ENCODE data around the gene SCGN.

Gene SCGN

DNA sequence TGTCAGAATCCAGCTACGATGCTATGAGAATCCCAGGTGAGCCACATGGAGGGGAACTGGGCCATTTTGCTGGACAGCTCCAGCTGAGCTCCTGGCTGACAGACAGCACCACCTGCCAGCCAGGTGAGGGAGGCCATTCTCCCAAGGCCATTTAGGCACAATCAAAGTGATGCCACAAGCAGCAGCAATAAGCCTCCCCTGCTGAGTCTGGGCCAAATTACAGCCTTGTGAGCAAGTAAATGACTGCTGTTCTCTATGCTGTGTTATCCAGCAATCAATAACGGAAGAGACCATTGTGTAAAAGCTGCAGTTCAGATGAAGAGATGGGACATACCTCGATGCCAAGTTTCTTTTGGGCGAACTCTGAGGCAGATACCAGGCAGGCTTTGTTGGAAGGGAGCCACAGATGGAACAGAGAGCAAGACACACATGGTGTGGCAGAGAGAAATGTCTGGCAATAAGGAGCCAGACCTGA lies 14.0 kb upstream of the SCGN start:
- TF ChIP-seq, protein P1, sequence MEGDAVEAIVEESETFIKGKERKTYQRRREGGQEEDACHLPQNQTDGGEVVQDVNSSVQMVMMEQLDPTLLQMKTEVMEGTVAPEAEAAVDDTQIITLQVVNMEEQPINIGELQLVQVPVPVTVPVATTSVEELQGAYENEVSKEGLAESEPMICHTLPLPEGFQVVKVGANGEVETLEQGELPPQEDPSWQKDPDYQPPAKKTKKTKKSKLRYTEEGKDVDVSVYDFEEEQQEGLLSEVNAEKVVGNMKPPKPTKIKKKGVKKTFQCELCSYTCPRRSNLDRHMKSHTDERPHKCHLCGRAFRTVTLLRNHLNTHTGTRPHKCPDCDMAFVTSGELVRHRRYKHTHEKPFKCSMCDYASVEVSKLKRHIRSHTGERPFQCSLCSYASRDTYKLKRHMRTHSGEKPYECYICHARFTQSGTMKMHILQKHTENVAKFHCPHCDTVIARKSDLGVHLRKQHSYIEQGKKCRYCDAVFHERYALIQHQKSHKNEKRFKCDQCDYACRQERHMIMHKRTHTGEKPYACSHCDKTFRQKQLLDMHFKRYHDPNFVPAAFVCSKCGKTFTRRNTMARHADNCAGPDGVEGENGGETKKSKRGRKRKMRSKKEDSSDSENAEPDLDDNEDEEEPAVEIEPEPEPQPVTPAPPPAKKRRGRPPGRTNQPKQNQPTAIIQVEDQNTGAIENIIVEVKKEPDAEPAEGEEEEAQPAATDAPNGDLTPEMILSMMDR (IDR thresholded peaks at IDR 0.05; ENCODE audit: borderline replicate concordance, insufficient read depth, low read depth, low read length), result no peak
- H3K4me3 ChIP-seq (ENCODE audit: low read depth, low read length), result no peak overlapping the region

DNA sequence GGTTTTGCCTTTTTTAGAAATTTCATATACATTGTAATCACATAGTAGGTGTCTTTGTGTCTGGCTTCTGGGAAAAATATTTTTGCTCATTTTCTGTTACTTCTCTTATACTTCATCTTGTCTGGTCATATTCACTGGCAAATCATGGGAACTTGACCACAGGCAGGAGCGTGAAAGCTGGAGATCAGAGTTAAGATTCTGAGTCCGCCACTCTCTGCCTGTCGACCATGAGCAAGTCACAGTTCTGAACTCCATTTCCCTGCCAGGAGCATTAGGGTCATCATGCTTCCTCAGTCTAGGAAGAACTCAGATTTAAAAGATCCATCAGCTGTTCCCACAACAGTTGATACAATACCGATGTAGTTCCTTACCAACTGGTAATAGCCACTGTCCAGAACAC lies 12.4 kb upstream of the SCGN start:
- H3K4me3 ChIP-seq (ENCODE audit: low read depth, low read length), result no peak overlapping the region
- TF ChIP-seq, protein P1 (IDR thresholded peaks at IDR 0.05; ENCODE audit: borderline replicate concordance, insufficient read depth, low read depth, low read length), result no peak

DNA sequence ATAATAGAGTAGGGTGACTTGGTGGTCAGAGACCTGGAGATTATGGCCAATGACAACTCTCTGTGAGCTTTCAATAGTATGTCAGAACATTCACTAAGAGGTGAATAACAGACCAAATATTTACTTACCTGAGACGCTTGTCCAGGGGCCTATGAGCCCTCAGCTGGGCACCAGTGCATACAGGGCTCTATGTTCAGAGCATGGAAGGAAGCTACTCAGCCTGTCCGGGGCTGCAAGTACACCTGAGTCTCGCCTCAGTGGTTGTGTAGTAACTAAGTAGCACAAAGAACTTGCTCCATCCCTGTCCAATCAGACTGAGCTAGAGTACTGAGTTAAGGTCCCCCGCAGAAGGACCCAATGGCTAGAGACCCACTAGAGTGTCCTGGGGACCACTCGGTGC lies 11.6 kb upstream of the SCGN start:
- no peak overlapping the region for H3K4me3 ChIP-seq (ENCODE audit: low read depth, low read length)
- TF ChIP-seq, protein P1 (IDR thresholded peaks at IDR 0.05; ENCODE audit: borderline replicate concordance, insufficient read depth, low read depth, low read length), result no peak

DNA sequence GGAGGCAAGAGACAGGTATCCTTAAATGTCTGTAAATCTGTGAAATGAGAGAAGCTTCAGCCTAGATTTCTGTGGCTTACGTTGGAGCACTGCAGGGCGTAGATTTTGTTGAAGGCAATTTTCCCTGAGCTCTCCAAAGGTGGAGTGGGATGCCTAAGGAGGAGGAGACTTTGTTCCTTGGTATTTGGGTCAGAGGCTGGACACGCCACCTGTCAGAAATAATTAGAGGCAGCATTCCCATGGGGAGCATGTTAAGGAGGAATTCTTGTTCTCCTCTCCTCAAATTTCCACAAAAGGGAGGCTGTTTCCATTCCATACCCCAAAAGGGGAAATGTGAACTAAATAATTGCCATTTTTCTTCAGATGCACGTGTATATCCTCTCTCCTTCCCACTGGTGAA lies 11.1 kb upstream of the SCGN start:
- H3K4me3 ChIP-seq (ENCODE audit: low read depth, low read length), result no peak overlapping the region
- TF ChIP-seq, protein P1 (IDR thresholded peaks at IDR 0.05; ENCODE audit: borderline replicate concordance, insufficient read depth, low read depth, low read length), result no peak

DNA sequence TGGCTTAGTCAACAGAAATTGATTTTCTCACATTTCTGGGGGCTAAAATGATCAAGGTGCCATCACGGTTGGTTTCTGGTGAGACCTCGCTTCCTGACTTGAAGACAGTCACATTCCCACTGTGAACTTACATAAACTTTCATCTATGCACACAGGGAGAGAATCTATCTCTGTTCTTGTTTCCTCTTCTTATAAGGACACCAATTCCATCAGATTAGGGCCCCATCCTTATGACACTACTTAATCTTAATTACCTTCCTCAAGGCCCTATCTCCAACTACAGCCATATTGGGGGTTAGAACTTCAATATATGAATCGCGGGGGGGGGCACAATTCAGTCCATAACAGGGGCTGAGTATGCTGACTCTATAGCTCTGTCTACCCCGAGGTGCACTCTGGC lies 10.6 kb upstream of the SCGN start:
- TF ChIP-seq, protein P1 (IDR thresholded peaks at IDR 0.05; ENCODE audit: borderline replicate concordance, insufficient read depth, low read depth, low read length), result no peak

DNA sequence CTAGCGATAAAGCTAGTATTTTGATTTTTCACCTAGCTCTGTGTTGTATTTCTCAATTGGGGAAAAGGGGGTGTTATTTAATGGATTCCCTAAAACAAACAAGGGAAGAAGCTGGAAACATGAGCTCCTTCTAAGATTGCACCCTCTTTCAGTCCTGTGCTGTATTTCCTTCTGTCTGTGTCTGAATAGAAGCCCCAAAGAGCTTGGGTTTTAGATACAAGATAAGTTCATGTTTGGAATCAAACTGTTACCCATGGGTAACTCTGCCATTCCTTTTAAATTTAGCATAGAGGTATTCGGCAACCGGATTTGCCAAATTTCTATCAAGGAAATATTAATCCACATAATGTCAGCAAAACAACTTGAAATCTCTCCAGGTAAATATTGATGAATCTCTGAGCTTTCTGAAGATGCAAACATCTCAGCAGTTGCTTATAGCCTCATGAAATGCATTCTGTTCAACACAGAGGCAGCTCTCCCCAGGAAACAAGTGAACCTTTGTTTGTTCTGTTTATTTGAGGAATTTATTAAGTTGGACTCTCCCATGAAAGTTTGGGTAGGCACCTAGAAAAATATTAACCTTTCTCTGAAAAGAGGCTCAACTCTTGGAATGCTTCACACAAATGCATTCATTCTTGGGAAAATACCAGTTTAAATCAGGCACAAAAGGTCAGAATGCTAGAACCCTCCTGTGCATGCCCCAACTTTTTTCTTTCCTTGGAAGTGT lies 9.9 kb upstream of the SCGN start:
- H3K4me3 ChIP-seq (ENCODE audit: low read depth, low read length), result no peak overlapping the region
- TF ChIP-seq, protein P1 (IDR thresholded peaks at IDR 0.05; ENCODE audit: borderline replicate concordance, insufficient read depth, low read depth, low read length), result no peak

More for the DNA sequence above, 10.6 kb upstream of the SCGN start:
- H3K4me3 ChIP-seq (ENCODE audit: low read depth, low read length), result no peak overlapping the region

DNA sequence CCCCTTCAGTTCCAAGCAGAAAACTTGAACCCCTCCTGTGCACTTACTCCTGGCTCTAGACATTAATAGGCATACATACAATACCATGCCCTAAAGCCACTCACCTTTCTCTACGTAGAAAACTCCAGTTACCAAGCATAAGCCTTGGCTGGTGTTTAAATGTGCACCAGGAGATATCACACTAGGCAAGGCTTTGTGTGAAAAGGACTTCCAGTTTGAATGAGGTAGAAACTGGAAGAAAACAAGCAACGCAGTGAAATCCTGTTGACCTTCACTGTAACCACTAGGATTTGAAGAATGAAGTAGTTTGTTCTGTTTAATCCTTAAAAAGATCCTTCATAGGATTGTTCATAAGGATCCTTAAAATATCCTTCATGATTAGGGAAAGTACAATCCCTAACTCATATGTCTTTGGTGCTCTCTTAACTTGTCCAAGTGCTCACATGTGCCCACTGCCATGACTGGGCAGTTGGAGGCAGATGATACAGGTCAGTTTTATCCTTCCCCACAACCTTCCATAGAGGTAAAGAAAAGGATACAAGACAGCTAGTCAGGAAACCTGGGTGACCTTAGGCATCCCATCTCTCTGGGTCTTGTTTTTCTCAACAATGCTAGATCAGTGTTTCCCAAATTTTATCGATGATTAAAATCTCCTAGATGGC lies 9.2 kb upstream of the SCGN start:
- TF ChIP-seq, protein P1 (IDR thresholded peaks at IDR 0.05; ENCODE audit: borderline replicate concordance, insufficient read depth, low read depth, low read length), result no peak

More for the DNA sequence above, 9.2 kb upstream of the SCGN start:
- H3K4me3 ChIP-seq (ENCODE audit: low read depth, low read length), result no peak overlapping the region
